HEK293 (cell line): ENCODE results near the gene IQCE.
"Not testable (repeated sequence)": the region's sequence is repeated elsewhere in the genome, so short reads cannot be mapped to it uniquely, and the experiment has no call there.

Experiments
- CTCF ChIA-PET: fragments of 350-600 bp; formaldehyde crosslinking; extraction: SDS; loops from one replicate; lab custom pipeline; 2021; ENCODE audit warnings: antibody characterized with exemption; lab: Yijun Ruan, JAX
- POLR2A ChIA-PET: fragments of 300-600 bp; formaldehyde crosslinking; extraction: SDS; loops from one replicate; lab custom pipeline; 2020; ENCODE audit warnings: antibody characterized with exemption, inconsistent platforms; lab: Yijun Ruan, JAX
- H3K27ac ChIP-seq: fragments of 200-500 bp; sonication (Bioruptor generic); 2 replicates; pipeline ENCODE4 v1.5.1; 2014; ENCODE audit warnings: low read depth, low read length, control low read depth, inconsistent platforms; ENCODE audit errors: extremely low read depth
- H3K36me3 ChIP-seq, 2 experiments: fragments of 200-500 bp in 1 of 2; sonication (Bioruptor generic) in 1 of 2; 1 replicate in 1 of 2; 2 replicates in 1 of 2; pipeline ENCODE4 v1.5.1; 2014 to 2017; ENCODE audit warnings: inconsistent platforms in 2 of 2, low read length in 2 of 2; ENCODE audit not compliant: control insufficient read depth in 2 of 2, insufficient read depth in 1 of 2
- H3K4me1 ChIP-seq: fragments of 200-500 bp; sonication (Bioruptor generic); 2 replicates; pipeline ENCODE4 v1.5.1; 2014; ENCODE audit warnings: mild to moderate bottlenecking, low read length, inconsistent platforms; ENCODE audit not compliant: control insufficient read depth, insufficient read depth
- H3K4me3 ChIP-seq: 2 replicates; pipeline ENCODE4 v1.5.1; 2011; ENCODE audit warnings: low read depth, mild to moderate bottlenecking, control low read depth, low read length, moderate library complexity
- H3K9me3 ChIP-seq: fragments of 200-500 bp; sonication (Bioruptor generic); 2 replicates; pipeline ENCODE4 v1.5.1; 2014; ENCODE audit warnings: low read depth, low read length, inconsistent platforms; ENCODE audit not compliant: control insufficient read depth, insufficient read depth
- GLIS2 ChIP-seq: fragments of 450-650 bp; formaldehyde crosslinking; IDR thresholded peaks from 2 replicates; pipeline ENCODE4 v1.5.1; 2016; ENCODE audit warnings: missing biosample characterization, missing genetic modification characterization
- HIC1 ChIP-seq: fragments of 450-650 bp; formaldehyde crosslinking; IDR thresholded peaks from 2 replicates; pipeline ENCODE4 v1.5.1; 2016; ENCODE audit warnings: missing biosample characterization, missing genetic modification characterization
- IKZF3 ChIP-seq: fragments of 450-650 bp; IDR thresholded peaks from 2 replicates; pipeline ENCODE4 v1.5.0; 2018; ENCODE audit warnings: missing biosample characterization, mild to moderate bottlenecking, missing genetic modification characterization, moderate library complexity
- KLF8 ChIP-seq: fragments of 450-650 bp; formaldehyde crosslinking; IDR thresholded peaks from 2 replicates; pipeline ENCODE4 v1.5.1; 2016; ENCODE audit warnings: missing biosample characterization, missing genetic modification characterization
- OVOL3 ChIP-seq: fragments of 450-650 bp; formaldehyde crosslinking; IDR thresholded peaks from 2 replicates; pipeline ENCODE4 v1.5.1; 2016; ENCODE audit warnings: missing biosample characterization, missing genetic modification characterization
- ZNF133 ChIP-seq: fragments of 450-650 bp; formaldehyde crosslinking; IDR thresholded peaks from 2 replicates; pipeline ENCODE4 v1.5.1; 2016; ENCODE audit warnings: missing biosample characterization, missing genetic modification characterization
- ZNF140 ChIP-seq: fragments of 450-650 bp; formaldehyde crosslinking; IDR thresholded peaks from 2 replicates; pipeline ENCODE4 v1.5.1; 2016; ENCODE audit warnings: missing biosample characterization, missing genetic modification characterization
- ZNF146 ChIP-seq: fragments of 450-650 bp; formaldehyde crosslinking; IDR thresholded peaks from 2 replicates; pipeline ENCODE4 v1.5.1; 2016; ENCODE audit warnings: missing biosample characterization, missing genetic modification characterization
- ZNF23 ChIP-seq: fragments of 450-650 bp; formaldehyde crosslinking; IDR thresholded peaks from 2 replicates; pipeline ENCODE4 v1.5.1; 2016; ENCODE audit warnings: missing biosample characterization, missing genetic modification characterization, borderline replicate concordance
- ZNF391 ChIP-seq: fragments of 450-650 bp; formaldehyde crosslinking; IDR thresholded peaks from 2 replicates; pipeline ENCODE4 v1.5.1; 2016; ENCODE audit warnings: low read depth, missing biosample characterization, missing genetic modification characterization, borderline replicate concordance
- ZNF394 ChIP-seq: fragments of 450-650 bp; formaldehyde crosslinking; IDR thresholded peaks from 2 replicates; pipeline ENCODE4 v1.5.1; 2016; ENCODE audit warnings: missing biosample characterization, missing genetic modification characterization, mild to moderate bottlenecking, moderate library complexity, borderline replicate concordance
- ZNF423 ChIP-seq: fragments of 450-650 bp; formaldehyde crosslinking; IDR thresholded peaks from 2 replicates; pipeline ENCODE4 v1.5.1; 2016; ENCODE audit warnings: missing biosample characterization, missing genetic modification characterization
- ZNF426 ChIP-seq: fragments of 450-650 bp; formaldehyde crosslinking; IDR thresholded peaks from 2 replicates; pipeline ENCODE4 v1.5.1; 2017; ENCODE audit warnings: missing biosample characterization, missing genetic modification characterization, mild to moderate bottlenecking, inconsistent platforms, moderate library complexity
- ZNF600 ChIP-seq: fragments of 450-650 bp; formaldehyde crosslinking; IDR thresholded peaks from 2 replicates; pipeline ENCODE4 v1.5.1; 2016; ENCODE audit warnings: missing biosample characterization, missing genetic modification characterization
- ZNF658 ChIP-seq: fragments of 450-650 bp; formaldehyde crosslinking; IDR thresholded peaks from 2 replicates; pipeline ENCODE4; 2016; ENCODE audit warnings: missing biosample characterization, missing genetic modification characterization
- ZNF701 ChIP-seq: fragments of 450-650 bp; formaldehyde crosslinking; IDR thresholded peaks from 2 replicates; pipeline ENCODE4 v1.5.1; 2016; ENCODE audit warnings: missing biosample characterization, missing genetic modification characterization
- TF ChIP-seq, protein P1 (sequence below): fragments of 450-650 bp; formaldehyde crosslinking; IDR thresholded peaks from 2 replicates; pipeline ENCODE4 v1.5.1; 2016; ENCODE audit warnings: missing biosample characterization, missing genetic modification characterization, low read depth
- TF ChIP-seq, protein P2 (sequence below): fragments of 450-650 bp; formaldehyde crosslinking; IDR thresholded peaks from 2 replicates; pipeline ENCODE4 v1.5.1; 2016; ENCODE audit warnings: missing biosample characterization, missing genetic modification characterization
- TF ChIP-seq, protein P3 (sequence below): fragments of 450-650 bp; formaldehyde crosslinking; IDR thresholded peaks from 2 replicates; pipeline ENCODE4 v1.5.1; 2016; ENCODE audit warnings: missing biosample characterization, missing genetic modification characterization, borderline replicate concordance

The IQCE gene

GRCh38 chr7:2607923-2608904 lies 49.4 kb downstream of the IQCE start (continued):
- TF ChIP-seq HIC1 (tag by site-specific recombination): no peak
- no peak for TF ChIP-seq ZNF658 (tag by site-specific recombination)
- no peak for TF ChIP-seq ZNF140 (tag by site-specific recombination)
- TF ChIP-seq, all 188 proteins: peak for 0

GRCh38 chr7:2608921-2609411 lies 50.2 kb downstream of the IQCE start:
- Histone ChIP-seq H3K9me3 (no peaks in the 10 kb centered on the region), H3K27ac (no peak overlapping the region), H3K4me3 (no peak overlapping the region), H3K36me3 (peaks cover 0 to 3% of the 10 kb centered on the region in 2 experiments; a peak in 1 of 3 replicates), H3K4me1 (no peaks in the 10 kb centered on the region)
- CTCF ChIA-PET: interaction anchor here (0.6 to 1.4 kb wide), 18 partner anchors 8 to 1241 kb away, joined by 3 to 7 read pairs (median 4); partner anchors contain the start of gene BRAT1
- POLR2A ChIA-PET: no interaction called here
- TF ChIP-seq, protein P1, sequence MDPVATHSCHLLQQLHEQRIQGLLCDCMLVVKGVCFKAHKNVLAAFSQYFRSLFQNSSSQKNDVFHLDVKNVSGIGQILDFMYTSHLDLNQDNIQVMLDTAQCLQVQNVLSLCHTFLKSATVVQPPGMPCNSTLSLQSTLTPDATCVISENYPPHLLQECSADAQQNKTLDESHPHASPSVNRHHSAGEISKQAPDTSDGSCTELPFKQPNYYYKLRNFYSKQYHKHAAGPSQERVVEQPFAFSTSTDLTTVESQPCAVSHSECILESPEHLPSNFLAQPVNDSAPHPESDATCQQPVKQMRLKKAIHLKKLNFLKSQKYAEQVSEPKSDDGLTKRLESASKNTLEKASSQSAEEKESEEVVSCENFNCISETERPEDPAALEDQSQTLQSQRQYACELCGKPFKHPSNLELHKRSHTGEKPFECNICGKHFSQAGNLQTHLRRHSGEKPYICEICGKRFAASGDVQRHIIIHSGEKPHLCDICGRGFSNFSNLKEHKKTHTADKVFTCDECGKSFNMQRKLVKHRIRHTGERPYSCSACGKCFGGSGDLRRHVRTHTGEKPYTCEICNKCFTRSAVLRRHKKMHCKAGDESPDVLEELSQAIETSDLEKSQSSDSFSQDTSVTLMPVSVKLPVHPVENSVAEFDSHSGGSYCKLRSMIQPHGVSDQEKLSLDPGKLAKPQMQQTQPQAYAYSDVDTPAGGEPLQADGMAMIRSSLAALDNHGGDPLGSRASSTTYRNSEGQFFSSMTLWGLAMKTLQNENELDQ (tag by site-specific recombination): no peak
- peak; percentile 96 for TF ChIP-seq ZNF701 (tag by site-specific recombination)
- TF ChIP-seq, protein P2, sequence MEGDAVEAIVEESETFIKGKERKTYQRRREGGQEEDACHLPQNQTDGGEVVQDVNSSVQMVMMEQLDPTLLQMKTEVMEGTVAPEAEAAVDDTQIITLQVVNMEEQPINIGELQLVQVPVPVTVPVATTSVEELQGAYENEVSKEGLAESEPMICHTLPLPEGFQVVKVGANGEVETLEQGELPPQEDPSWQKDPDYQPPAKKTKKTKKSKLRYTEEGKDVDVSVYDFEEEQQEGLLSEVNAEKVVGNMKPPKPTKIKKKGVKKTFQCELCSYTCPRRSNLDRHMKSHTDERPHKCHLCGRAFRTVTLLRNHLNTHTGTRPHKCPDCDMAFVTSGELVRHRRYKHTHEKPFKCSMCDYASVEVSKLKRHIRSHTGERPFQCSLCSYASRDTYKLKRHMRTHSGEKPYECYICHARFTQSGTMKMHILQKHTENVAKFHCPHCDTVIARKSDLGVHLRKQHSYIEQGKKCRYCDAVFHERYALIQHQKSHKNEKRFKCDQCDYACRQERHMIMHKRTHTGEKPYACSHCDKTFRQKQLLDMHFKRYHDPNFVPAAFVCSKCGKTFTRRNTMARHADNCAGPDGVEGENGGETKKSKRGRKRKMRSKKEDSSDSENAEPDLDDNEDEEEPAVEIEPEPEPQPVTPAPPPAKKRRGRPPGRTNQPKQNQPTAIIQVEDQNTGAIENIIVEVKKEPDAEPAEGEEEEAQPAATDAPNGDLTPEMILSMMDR (tag by site-specific recombination): 0 out of 2 replicates have a peak, but pooled peaks have one; percentile 10

GRCh38 chr7:2609646-2610045 lies 50.9 kb downstream of the IQCE start:
- H3K36me3 ChIP-seq, H3K4me3 ChIP-seq, POLR2A ChIA-PET, H3K9me3 ChIP-seq, H3K4me1 ChIP-seq, H3K27ac ChIP-seq: not testable (repeated sequence)
- CTCF ChIA-PET: interaction anchor here (0.6 to 1.3 kb wide), 5 partner anchors 20 to 261 kb away, joined by 3 to 7 read pairs (median 4); no protein-coding TSS in a partner anchor

DNA sequence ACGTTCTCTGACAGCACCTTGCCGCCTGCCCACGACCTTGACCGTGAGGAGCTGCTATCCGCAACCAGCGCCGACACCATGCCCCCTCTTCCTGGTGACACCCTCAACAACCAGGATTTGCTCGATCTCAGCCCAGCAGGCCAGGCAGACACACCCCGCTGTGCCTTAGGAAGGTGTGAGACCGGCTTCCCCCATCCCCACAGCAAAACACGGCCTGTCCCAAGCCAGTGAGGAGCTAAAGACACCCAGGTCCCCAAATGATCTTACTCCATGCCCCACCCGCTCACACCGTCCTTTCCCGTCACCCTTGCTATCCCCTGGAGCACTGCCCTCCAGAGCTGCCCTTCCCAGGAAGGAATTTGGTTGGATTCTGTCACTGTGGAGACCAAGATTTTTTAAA lies 51.7 kb downstream of the IQCE start:
- no peaks in the 10 kb centered on the region for H3K4me1 ChIP-seq
- TF ChIP-seq ZNF146 (tag by site-specific recombination) (no peak), ZNF23 (tag by site-specific recombination) (no peak), ZNF426 (no peak), IKZF3 (tag by site-specific recombination) (no peak), ZNF600 (tag by site-specific recombination) (no peak), KLF8 (tag by site-specific recombination) (no peak), ZNF391 (tag by site-specific recombination) (no peak), ZNF133 (no peak), ZNF423 (no peak), OVOL3 (no peak), ZNF394 (tag by site-specific recombination) (no peak), GLIS2 (tag by site-specific recombination) (no peak)
- TF ChIP-seq, protein P3, sequence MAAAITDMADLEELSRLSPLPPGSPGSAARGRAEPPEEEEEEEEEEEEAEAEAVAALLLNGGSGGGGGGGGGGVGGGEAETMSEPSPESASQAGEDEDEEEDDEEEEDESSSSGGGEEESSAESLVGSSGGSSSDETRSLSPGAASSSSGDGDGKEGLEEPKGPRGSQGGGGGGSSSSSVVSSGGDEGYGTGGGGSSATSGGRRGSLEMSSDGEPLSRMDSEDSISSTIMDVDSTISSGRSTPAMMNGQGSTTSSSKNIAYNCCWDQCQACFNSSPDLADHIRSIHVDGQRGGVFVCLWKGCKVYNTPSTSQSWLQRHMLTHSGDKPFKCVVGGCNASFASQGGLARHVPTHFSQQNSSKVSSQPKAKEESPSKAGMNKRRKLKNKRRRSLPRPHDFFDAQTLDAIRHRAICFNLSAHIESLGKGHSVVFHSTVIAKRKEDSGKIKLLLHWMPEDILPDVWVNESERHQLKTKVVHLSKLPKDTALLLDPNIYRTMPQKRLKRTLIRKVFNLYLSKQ (tag by site-specific recombination): no peak
- no peak overlapping the region for H3K4me3 ChIP-seq
- no peak overlapping the region for H3K27ac ChIP-seq
- H3K36me3 ChIP-seq: peaks cover 0 to 3% of the 10 kb centered on the region in 2 experiments; a peak in 1 of 3 replicates
- CTCF ChIA-PET: interaction anchor here (0.6 to 1.2 kb wide), 2 partner anchors 8 to 114 kb away, joined by 3 to 5 read pairs; no protein-coding TSS in a partner anchor
- POLR2A ChIA-PET: interaction anchor here (0.7 kb wide), 1 partner anchor 80 kb away, joined by 3 read pairs; no protein-coding TSS in a partner anchor
- H3K9me3 ChIP-seq: no peaks in the 10 kb centered on the region
